NCI-H2029 (cell line): ENCODE data around the gene DDX41.
"Not testable (repeated sequence)": the region's sequence is repeated elsewhere in the genome, so short reads cannot be mapped to it uniquely, and the experiment has no call there.

Experiments
- DNase-seq: peaks from one replicate; lab custom pipeline; 2025; lab: John Stamatoyannopoulos, UW

The DDX41 gene

DNA sequence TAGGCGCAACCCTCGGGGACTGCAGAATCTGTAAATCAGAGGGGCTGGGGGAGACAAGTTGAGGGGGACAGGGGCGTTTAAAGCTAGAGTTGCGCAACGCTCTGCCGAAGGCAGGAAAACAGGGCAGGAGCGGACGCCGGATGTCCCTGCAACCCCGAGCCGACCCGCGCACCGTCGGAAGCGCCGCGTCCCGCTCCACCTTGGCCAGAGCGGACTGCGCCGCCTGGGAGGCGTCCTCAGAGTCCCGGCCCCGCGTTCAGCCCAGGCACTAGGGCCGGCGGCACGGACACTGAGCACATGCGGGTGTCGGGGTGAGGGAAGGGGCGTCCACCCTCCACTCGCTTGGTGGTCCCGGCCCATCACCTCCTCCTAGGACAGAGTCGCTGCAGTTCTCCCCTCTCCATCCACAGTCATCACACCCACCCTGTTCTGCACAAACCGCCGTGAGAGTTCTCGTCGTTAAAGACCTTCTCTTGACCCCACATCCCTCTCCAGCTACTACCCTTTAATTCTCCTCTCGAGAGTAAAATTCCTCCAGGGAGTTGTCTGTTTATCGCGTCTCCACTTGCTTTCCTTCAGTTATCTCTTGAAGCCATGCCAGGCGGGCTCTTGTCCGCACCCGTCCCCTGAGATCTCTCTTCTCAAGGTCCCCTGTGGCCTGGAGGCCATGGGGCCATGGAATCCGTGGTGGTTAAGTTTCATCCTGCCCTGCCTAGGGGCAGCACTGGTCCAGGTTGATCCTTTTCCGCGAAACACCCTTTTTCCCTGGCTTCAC is 18.6 kb downstream of the DDX41 start:
- no peak for DNase-seq

DNA sequence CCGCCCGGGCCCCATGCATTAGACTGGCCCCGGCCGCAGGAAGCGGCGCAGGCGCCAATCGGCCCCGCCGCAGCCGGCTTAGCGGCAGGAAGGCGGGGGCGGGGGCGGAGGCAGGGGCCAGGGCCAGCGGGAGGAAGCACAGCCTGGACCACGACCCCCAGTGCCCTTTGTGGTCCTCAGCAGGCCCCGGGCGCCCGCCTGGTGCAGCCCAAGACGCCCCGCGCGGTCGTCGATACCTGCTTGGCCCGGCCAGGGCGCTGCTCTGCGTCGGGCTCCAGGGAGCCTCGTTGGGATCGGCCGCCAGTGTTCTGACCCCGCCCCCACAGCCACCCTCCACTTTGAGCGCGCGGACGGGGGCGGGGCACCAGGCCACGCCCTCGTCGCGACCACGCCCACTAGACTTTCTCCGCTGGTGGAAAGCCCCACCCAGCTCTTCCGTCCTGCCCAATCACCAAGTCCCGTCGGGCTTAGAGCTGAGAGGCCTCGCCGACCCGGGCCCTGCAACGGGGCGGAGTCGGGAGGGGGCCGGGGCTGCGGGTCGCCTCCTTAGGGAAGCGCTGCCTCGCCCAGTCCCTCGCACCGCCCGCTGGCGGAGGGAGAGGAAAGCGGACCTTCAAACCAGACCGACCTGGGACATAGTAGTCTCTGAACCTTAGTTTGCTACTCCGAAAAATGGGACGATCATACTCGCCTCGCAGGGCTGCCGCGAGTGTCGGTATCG is 19.3 kb downstream of the DDX41 start, which contains the start of gene PDLIM7:
PDLIM7 (minus strand) TSS at position 313 of the 721 bp plus-strand sequence. CDS start 1,092 bp downstream, outside the sequence.
- DNase-seq = peak; percentile 91

DNA sequence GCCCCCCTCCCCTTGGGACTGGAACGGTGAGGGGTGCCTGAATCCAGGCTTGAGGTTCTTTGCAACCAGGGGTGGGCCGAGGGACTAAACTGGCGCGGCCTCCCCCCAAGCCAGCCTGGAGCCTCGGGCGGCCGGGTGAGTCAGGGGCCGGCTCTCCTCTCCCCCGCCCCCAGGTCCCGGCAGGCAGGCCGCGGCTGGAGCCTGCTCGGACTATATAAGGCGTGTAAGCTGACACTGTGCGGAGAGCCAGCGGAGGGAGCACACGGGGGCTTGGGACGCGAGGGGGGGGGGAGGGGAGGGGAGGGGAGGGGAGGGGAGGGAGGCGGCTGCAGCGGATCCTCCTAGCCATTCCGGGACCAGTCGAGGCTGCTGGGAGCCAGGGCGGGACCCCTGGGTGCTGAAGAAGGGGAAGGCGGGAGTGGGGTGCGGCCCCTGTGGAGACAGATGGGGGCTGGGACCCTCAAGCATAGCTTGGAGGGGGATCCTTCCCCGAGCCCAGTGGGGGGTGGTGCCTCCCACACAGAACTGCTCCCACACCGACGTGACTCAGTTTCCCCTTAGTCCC is 20.0 kb downstream of the DDX41 start:
- peak; percentile 81 for DNase-seq

DNA sequence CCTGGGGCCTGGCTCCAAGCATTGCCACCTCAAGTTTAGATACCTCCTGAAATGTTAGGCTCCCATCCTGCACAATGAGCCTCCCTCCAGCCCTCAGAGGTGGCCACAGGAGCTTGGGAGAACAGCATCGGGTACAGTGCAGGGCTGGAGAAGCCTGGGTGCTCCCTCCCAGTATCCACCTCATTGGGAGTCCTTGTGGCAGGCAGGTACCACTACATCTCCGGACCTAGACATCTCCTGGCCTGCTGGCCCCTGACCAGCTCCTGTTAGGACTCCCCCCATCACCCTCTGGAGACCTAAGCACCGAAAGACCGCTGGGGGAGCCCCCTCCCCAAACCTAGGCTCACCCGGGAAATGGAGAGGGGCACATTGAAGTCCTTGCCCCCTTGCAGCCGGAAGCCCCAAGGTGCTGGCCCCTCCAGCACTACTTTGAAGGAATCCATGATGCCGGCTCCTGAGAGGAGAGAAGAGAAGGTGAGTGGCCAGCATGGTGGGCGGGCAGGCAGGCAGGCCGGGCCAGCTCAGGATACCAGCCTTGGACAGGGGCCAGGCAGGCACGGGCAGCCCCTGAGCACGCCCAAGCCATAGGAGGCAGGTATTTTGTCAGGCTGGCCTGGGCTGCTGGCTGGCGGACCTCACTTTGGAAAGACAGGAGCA is 20.6 kb downstream of the DDX41 start:
- peak; percentile 40 for DNase-seq

DNA sequence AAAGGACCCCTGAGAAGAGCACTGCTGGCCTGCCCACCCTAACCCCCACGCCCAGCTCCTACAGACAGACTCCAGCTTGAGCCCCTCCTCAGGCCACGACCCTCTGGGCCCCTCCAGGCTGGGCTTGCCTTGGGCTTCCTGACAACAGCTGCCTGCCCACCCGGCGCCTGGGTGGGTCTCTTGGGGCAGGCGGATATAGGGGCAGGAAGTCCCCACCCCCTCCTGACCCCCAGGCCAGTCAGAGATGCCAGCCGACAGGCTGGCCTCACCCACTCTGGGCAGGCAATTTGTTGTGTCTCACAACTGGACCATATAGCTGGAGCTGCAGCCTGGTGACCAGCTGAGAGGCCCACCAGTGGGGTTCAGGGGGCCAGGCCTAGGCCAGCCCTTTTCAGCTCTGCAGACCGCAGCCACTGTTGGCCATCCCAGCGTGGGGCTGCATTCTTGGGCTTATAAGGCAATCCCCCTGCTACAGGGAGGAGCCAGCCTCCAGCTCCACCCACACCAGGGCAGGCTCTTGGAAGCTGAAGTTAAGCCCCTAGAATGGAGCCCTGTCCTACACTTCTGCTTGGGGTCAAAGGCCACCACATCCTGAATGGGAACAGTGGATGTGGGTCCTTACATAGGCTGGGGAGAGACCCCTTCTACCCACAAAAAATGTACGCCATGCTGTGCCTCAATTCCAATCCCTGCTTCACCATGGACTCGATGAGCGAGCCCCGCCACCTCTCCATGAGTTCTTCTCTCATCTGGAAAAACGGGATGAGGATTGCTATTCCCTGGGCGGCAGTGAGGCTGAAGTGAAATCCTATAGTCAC is 21.3 kb downstream of the DDX41 start:
- no peak for DNase-seq

DNA sequence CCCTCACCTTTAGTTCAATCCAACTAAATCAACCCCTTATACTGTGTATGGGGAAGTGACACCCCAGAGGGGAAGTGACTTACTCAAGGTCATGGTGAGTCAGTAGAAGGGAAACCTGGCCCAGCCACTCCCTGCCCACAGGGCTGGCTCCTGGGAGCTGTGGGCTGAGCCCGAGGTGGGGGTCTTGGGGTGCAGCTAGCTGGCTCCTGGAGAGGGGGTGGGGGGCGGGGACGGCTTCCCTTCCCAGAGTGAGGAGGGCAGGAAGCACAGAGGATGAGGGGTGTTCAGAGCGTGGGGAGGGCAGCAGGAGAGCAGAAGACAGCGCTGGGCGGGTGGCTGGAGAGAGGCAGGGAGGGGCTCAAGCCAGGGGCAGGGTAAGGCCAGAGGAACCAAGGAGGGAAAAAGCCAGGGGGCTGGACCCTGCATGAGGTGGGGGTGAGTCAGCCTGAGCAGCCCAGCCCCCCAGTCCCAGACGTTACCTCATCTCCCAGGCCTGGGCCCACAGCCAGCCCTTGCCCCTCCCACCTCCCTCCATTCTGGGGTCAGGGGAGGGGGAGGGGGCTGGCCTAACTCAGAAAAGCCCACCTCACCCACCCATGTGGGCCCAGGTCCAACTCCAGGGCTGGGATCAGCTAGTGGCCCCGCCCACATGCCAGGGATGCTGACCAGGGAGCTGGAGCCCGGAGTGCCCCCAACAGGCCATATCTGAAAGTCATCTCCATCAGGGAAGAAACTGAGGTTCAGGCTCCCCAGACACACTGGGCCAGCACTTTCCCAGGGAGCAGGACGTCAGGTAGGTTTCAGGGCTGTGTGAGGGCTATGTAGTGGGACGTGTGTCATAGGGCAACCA is 22.2 kb downstream of the DDX41 start:
- DNase-seq = no peak

DNA sequence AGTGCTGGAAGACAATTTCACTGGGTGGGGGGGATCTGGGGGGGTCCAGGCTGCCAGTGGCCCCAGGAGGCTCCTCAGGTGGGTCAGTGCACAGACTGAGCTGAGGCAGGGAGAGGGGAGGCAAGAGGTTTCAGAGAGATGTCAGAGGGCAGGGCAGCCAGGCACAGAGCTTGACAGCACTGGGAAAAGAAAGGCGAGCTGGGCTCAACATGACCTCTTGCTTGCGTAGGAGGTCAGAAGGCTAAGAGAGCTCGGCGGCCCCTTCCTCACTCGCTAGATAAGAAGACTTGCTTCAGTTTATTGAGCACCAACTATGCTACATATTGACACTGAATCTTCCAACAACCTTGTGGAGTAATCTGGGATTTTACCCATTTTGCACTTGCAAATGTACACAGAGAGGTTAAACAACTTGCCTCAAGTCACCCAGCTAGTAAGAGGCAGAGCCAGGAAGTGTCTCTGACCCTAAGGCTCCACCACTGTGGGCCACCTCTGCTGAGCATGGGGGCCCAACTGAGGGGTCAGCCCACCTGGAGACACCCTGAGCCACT is 22.9 kb downstream of the DDX41 start:
- no peak for DNase-seq

DNA sequence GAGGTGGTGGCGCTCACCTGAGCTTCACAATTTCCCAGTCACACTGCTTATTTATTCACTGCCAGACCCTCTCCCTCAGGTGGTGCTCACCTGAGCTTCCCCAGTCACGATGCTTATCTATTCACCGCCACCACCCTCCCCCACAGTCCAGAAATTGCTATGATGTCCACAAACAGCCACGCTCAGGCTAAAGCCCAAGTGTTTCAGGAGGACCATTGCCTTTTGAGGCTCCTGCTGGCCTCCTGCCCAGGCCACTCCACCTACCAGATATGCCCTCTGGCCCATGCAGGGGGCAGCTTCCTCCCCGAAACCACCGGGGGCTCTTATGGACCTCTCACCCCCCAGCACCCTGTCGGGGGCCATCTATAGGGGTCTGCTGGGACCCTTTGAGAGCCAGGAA is 23.9 kb downstream of the DDX41 start:
- DNase-seq = no peak

DNA sequence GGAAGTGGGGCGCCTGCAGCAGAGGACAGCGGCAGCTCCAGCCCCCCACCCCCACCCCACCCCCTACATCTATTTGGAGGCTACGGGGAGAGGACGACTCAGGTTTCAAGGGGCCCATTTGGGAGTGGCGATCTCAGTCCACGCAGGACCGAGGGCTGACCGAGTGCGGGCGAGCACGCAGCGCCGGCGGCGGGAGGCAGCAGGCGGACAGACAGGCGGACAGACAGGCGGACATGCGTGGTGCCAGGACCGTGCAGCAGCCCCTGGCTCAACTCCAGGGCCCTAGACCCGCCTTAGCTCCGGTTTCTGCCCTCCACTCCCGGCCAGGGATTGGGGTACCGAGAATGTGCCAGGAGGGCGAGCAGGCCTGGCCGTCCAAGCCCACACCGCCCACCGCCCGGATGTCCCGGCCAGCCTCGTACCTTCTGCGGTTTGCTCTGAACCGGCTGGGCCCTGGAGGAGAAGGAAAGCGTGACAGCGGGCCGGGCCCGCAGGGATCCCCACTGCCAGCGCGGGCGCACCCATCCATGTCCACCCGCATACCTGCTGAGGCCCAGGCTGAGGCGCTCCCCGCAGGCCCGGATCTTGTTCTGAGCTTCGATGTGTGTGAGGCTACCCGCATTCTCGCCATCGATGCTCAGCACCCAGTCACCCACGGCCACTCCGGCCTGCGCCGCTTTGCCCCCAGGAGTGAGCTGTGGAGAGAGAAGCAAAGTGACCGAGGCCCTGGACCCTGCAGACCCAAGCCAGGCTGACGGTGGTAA is 24.6 kb downstream of the DDX41 start:
- DNase-seq = no peak

DNA sequence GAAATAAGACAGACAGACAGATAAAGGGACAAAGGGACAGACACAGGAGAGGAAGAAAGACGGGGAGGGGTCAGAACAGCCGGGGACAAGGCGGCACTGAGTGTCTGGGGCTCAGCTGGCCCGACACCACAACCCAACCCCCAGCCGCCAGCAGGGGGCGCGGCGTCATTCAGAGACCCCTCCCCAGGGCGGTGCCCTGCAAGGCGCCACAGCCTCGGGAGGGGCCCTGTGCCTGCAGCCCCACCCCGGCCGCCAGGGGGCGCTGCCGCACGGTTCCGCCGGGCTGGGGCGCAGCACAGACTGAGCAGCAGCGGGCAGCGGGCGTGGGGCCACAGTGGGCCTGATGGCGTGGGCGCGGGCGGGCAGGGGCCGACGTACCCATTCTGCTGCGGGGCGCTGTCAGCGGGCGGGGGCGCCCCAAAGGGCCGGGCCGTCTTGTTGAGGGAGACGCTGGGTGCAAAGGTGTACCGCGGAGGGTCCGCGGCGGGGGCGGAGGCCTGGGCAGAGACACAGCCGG is 25.3 kb downstream of the DDX41 start:
- no peak for DNase-seq

DNA sequence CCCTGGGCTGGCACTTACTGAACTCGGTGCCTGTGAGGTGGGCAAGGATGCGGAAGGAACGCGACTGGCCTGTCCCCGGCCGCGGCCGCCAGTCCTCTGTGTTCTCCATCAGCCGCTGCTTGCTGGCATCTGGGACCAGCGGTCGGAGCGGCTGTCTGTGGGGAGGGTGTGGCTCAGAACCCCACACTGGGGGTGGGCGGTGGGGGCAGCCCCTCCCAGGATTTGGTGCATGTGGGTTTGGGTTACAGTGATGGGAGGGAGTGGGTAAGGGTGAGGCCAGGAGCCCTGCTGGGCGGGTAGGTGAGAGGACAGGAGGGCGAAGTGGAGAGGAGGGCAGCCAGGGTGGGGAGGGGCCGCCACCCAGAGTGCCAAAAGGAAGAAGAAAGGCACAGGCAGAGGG is 25.8 kb downstream of the DDX41 start:
- DNase-seq = no peak

DNA sequence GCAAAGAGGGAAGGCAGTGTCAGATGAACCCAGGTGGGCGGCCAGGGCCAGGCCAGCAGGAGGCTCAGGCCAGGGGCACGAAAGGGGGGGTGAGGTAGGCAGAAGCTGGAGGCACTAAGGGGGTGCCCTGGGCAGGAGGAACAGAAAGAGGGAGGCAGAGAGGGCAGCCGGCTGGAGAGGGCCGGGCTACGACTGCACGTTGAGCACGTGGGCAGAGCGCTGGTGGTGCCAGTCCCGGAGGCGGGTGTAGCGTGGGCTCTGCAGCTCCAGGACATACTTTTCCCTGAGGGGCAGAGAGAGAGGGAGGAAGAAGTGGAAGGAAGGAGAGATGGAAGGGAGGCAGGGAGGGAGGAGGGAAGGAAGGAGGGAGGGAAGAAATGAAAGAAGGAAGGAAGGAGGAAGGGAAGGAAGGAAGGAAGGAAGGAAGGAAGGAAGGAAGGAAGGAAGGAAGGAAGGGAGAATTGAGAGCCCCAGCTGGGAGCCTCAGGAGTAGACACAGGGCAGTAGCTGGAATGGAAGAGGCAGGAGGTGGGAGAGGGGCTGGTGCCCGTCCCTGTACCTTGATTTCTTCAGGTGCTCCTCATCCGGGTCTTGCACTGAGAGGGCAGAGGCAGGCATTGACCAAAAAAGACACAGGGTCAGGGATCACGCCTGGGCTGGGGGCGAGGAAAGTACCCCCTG is 26.3 kb downstream of the DDX41 start:
- no peak for DNase-seq

DNA sequence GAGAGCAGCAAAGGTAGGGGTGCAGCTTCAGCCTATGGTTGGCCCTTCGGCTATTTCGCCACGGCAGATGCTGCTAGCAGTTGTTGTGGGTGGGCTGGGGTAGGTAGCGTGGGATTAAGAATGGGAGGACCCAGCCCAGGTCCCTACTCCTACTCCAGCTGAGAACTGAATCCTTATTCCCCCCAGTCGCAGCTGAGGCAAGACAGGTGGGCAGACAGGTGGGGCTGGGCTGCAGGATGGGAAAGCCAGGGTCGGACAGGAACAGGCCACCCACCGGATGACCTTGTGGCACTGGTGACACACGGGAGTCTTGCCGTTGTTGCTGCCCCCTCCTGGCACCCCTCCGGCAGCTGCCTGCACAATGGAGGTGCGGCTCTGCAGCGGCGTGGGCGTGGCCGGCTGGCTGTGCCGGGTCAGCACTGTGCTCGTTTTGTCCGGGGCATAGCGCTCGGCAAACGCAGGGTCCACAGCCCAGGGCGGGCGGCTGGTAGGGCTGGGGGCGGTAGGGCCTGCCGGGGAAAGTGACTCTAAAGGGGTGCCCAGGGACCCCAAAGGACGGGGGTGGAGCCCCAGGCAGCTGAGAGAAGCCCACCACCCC is 27.5 kb downstream of the DDX41 start:
- DNase-seq = no peak

DNA sequence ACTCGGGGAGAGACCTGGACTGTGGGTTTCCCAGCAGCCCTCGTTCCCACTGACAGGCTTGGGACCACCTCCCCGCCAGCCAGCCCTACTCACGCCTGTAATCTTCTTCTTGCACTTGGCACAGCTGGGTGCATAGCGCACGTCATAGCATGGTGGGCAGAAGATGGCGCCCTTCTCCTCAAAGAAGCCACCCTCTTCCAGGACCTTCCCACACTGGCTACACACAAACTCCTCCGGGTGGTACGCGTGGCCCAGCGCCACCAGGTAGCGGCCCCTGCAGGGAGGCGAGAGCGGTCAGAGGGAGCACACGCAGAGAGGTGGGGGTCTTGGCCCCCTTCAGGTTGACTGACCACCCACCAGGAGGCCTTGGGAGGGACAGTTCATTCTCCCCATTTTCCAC is 28.8 kb downstream of the DDX41 start:
- DNase-seq = no peak

DNA sequence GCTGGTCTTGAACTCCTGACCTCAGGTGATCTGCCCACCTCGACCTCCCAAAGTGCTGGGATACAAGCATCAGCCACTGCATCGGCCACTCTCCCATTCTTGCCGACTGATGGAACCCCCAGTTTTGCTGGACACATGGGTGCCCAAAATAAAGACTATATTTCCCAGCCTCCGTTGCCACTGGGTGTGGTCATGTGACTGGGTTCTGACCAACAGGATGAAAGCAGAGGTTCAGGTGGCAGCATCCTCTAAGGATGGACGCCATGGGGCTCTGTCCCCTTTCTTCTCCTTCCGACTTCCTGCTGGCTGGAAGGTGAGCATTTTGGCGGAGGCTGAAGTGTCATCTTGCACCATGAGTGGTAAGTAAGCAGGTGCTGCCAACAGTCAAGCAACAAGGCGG is 29.6 kb downstream of the DDX41 start:
- DNase-seq = no peak

DNA sequence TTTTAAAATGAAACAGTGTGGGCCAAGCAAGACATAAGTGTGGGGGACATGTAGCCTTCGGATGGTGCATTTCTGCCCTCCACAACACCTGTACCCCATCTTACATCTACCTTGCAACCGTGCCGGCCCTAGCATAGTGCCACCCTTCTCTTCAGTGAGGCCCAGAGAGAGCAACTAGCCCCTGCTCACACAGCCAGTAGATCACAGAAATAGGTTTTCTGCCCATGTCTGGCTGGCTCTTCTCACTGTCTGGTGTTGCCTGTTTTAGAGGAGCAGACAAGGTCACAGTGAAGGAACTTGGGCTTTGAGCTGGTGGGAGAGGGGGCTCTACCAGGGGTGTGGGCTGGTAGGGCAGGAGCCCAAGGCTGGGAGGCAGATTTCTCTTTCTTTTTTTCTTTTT is 30.5 kb downstream of the DDX41 start:
- no peak for DNase-seq

DNA sequence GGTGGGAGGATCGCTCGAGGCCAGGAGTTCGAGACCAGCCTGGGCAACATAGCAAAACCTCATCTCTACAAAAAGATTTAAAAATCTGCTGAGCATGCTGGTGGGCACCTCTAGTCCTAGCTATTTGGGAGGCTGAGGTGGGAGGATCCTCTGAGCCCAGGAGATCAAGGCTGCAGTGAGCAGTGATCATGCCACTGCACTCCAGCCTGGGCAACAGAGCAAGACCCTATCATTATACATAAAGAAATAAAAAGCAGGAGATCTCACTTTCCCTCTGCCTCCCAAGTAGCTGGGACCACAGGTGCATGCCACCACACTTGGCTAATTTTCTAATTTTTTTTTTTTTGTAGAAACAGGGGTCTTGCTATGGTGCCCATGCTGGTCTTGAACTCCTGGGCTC is 31.0 kb downstream of the DDX41 start:
- not testable (repeated sequence) for DNase-seq

DNA sequence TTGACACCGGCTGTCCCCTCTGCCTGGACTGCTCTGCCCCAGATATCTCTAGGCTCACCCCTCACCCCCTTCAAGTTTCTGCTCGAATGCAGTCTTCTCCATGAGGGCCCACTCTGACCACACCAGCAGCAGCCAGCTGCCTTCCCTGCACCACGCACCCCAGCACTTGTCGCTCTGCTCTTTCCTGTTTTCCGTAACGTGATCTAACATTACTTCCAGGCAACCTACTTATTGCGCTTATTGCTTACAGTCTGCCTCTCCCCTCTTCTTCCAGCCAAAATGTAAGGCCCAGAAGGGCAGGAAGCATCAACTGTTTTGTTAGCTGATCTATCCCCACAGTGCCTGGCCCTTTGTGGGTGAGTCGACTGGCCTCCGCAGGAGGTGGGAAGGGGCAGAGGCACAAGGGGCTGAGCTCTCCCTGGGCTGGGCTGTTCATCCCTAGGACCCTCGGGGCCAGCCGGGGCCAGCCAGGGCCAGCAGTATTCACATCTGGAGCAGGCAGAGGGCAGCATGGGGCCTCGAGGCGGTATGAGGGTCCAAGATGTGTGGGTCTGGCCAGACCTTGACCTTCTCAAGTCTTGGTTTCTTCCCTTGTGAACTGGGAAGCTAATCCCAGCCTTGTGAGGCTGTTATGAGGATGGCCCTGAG is 31.7 kb downstream of the DDX41 start:
- DNase-seq = no peak
